ENCODE data around the gene CEP83. TPM values are rescaled to one million over a fixed set of nuclear protein-coding genes. Genes with fewer than 3 reads are reported as not detected.
A peak's percentile ranks its signal among the peaks of the same experiment; 100 is the strongest.

Gene CEP83
- total RNA-seq, 1 donor from 2014 or later = 9.8 TPM

GRCh38 chr12:94260717-94261116, 198.9 kb downstream of the CEP83 start:
- intact Hi-C loops (cut with micrococcal nuclease) = no loop called here
- no peak overlapping the region for H3K4me3 ChIP-seq
- peaks cover 52% of the 10 kb centered on the region for H3K4me1 ChIP-seq

GRCh38 chr12:94260017-94260416, 199.7 kb downstream of the CEP83 start:
- DNase-seq = no peak
- Histone ChIP-seq H3K4me1 (peaks cover 48% of the 10 kb centered on the region), H3K27ac (replicated peaks) (peak overlapping the region; percentile 87), H3K9me3 (replicated peaks) (no peaks in the 10 kb centered on the region), H3K27me3 (ENCODE audit: low read depth) (no peaks in the 10 kb centered on the region), H3K36me3 (no peaks in the 10 kb centered on the region), H3K4me3 (no peak overlapping the region)
- intact Hi-C loops (cut with micrococcal nuclease) = no loop called here
- TF ChIP-seq CTCF (IDR thresholded peaks at IDR 0.05; ENCODE audit: borderline replicate concordance) = no peak

More at GRCh38 chr12:94260717-94261116, 198.9 kb downstream of the CEP83 start:
- Histone ChIP-seq H3K9me3 (replicated peaks) (no peaks in the 10 kb centered on the region), H3K27ac (replicated peaks) (peak overlapping the region; percentile 87), H3K27me3 (ENCODE audit: low read depth) (no peaks in the 10 kb centered on the region), H3K36me3 (no peaks in the 10 kb centered on the region)
- no peak for DNase-seq
- no peak for TF ChIP-seq CTCF (IDR thresholded peaks at IDR 0.05; ENCODE audit: borderline replicate concordance)

- Histone ChIP-seq H3K27ac (replicated peaks) (no peak overlapping the region), H3K9me3 (replicated peaks) (no peaks in the 10 kb centered on the region), H3K27me3 (ENCODE audit: low read depth) (no peaks in the 10 kb centered on the region), H3K4me1 (peaks cover 42% of the 10 kb centered on the region), H3K36me3 (no peaks in the 10 kb centered on the region), H3K4me3 (no peak overlapping the region)
- TF ChIP-seq CTCF (IDR thresholded peaks at IDR 0.05; ENCODE audit: borderline replicate concordance) = no peak
- intact Hi-C loops (cut with micrococcal nuclease) = no loop called here
- DNase-seq = no peak
Observed at GRCh38 chr12:94258593-94258992, 201.1 kb downstream of the CEP83 start.

Other genes starting within 250 kb of the CEP83 start
- gene TMCC3, start 190.7 kb upstream of the CEP83 start, total RNA-seq = 1.7 TPM